ENCODE results near the gene STAG1.

GRCh38 chr3:136377508-136377907, 374.7 kb downstream of the STAG1 start:
- no peak for TF ChIP-seq CTCF (IDR thresholded peaks at IDR 0.05)
- no peak for TF ChIP-seq POLR2A (IDR thresholded peaks at IDR 0.05)
